SH-SY5Y (cell line): ENCODE results near the gene KLF8.

Experiments used
- GATA2 ChIP-seq: IDR thresholded peaks from 2 replicates; pipeline ENCODE4 v1.6.1; 2011; ENCODE audit warnings: mild to moderate bottlenecking, low read depth, low read length
- GATA3 ChIP-seq: IDR thresholded peaks from 2 replicates; pipeline ENCODE4 v1.6.1; 2011; ENCODE audit warnings: low read depth, mild to moderate bottlenecking, low read length, moderate library complexity

The KLF8 gene

DNA sequence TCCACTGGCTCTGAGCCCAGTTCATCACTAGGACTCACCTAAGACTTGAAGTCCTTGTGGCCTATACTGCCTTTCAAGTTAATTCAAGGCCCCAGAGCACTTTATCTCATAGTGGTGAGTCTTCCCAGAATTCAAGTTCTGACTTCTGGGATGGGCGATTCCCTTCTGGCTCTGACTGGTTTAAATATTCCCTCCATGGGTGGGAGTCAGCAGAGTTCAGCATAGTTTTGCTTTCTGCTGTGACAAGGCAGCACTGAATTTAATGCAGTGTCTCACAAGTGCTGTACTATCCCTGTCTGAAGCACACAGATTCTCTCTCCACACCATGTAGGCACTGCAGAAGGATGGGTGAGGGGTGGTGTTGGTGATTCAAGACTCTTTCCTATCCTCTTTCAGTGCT is 46.5 kb downstream of the KLF8 start:
- TF ChIP-seq GATA3: no peak
- TF ChIP-seq GATA2: no peak

GRCh38 chrX:56279863-56280262 is 47.7 kb downstream of the KLF8 start:
- no peak for TF ChIP-seq GATA2
- TF ChIP-seq GATA3: no peak

DNA sequence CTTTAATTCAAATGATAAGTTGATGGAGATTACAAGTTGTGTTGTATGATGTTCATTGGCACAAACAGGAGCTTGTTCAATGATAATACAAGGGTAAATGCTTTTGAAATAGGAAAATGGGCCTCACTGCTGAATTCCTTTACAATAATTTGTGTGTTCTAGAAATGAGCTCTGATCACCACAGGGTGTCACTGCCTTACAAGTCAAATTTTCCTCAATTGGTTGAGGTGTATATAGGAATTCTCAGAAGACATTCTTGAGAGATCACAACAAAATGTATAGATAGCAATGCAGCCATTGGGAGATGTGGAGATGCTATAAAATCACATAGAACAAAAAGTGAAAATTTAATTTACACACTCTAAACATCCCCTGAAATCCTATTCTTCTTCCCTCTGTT is 49.6 kb downstream of the KLF8 start:
- TF ChIP-seq GATA3 (no peak), GATA2 (no peak)

- TF ChIP-seq GATA2: no peak
- no peak for TF ChIP-seq GATA3
Measured at GRCh38 chrX:56284269-56284668, 52.1 kb downstream of the KLF8 start.

DNA sequence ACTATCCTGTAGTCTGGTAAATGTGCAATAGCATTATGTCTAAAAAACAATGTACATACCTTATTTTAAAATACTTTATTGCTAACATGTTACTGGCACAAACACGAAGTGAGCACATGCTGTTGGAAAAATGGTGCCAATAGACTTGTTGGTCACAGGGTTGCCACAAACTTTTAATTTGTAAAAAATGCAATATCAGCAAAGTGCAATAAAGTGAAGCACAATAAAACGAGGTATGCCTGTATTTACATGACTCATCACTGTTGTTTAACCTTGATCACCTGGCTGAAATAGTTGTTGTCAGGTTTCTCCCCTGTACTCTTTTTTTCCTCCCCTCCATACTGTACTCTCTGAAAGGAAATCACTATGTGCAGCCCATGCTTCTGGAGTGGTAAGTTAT is 56.5 kb downstream of the KLF8 start:
- TF ChIP-seq GATA3: no peak

- TF ChIP-seq GATA3: no peak
- no peak for TF ChIP-seq GATA2
Measured at GRCh38 chrX:56289449-56289848, 57.3 kb downstream of the KLF8 start.

GRCh38 chrX:56308726-56309125 is 76.6 kb downstream of the KLF8 start:
- no peak for TF ChIP-seq GATA3
- TF ChIP-seq GATA2: no peak

- TF ChIP-seq GATA3: no peak
- no peak for TF ChIP-seq GATA2
Measured at GRCh38 chrX:56309881-56310280, 77.7 kb downstream of the KLF8 start.

- TF ChIP-seq GATA2 (no peak), GATA3 (no peak)
Measured at GRCh38 chrX:56310581-56310980, 78.4 kb downstream of the KLF8 start.

DNA sequence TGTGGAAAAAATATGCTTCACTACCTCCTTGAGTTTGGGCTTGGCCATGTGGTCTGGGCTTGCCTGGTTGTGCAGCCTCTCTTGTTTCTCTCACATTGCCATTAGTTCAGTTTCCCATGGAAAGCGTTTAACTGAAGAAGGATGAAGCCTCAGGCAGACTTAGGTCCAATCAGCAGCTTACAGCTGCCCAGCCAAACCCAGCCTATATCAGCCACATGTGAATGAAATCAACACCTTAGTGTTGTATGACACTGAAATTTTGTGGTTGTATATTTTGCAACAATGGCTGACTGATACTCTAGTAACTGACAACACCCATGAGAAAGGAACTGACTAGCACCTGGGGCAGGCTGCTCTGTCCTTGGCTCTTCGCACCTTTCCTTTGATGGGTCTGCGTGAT is 81.2 kb downstream of the KLF8 start:
- TF ChIP-seq GATA2: no peak
- no peak for TF ChIP-seq GATA3

DNA sequence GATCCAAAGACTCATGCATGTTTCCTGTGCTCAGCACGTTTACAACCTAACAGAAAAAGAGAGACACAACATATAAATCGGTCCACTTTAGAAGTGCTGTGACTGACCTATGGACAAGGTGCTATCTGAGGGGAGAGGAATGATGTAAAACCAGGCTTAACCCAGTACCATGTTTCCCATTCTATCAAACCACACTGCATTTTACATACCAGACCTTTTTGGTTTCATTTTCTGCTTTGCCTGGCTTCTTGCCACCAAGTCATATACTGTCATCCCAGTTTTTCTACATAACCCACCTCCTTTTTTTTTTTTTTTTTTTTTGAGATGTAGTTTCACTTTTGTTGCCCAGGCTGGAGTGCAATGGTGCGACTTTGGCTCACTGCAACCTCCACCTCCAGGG is 82.2 kb downstream of the KLF8 start:
- TF ChIP-seq GATA3: no peak
- no peak for TF ChIP-seq GATA2

DNA sequence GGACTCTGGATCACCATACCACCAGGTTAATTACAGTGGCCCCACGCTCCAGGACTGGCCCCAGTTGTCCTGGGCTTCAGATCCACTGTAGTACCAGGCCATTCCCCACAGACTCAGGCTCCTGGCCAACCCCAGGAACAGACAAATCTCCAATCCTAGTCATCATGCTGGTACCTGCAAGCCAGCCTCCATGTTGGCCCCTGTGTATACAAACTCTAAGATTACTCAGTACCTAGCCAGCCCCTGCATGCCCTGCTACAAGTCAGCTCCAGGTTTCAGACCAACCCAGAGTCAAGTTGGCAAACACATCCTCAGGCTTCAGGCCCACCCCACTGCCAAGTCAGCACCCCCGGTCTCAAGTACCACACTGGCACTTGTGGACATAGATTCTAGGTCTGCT is 85.9 kb downstream of the KLF8 start:
- TF ChIP-seq GATA3 (no peak), GATA2 (no peak)

GRCh38 chrX:56319165-56319564 is 87.0 kb downstream of the KLF8 start:
- TF ChIP-seq GATA2: no peak
